Pancreas (tissue), 10 donors: ENCODE measurements around the gene SOX4. TPM values are rescaled to one million over a fixed set of nuclear protein-coding genes. Genes with fewer than 3 reads are reported as not detected.

Source experiments
- ATAC-seq, 4 donors: fragments of 200-7000 bp; cut with Tn5 transposase; one replicate each; pipeline versions ENCODE4 v1.8.0 to v1.9.1; 2020; ENCODE audit warnings: mild to moderate bottlenecking in 4 of 4, moderate library complexity in 4 of 4
- DNase-seq, 6 donors: peaks; one replicate each; pipeline ENCODE4 v3.0.0-alpha.2; 2020
- FAIRE-seq: peaks from 2 replicates; lab custom pipeline; 2012; peaks lifted over from hg19 to GRCh38; lab: Jason Lieb, UNC
- H3K27ac ChIP-seq, 4 donors: fragments of 200-600 bp; sonication (generic); 1 replicate in 3 of 4; 2 replicates in 1 of 4; pipeline versions ENCODE4 v1.5.0 to v1.8.0; 2020
- H3K27me3 ChIP-seq, 4 donors: fragments of 200-600 bp; one replicate each; pipeline ENCODE4 v1.8.0; 2021
- H3K36me3 ChIP-seq, 3 donors: fragments of 200-600 bp; sonication (generic) in 1 of 3; one replicate each; pipeline versions ENCODE4 v1.5.0 to v1.8.0; 2020 to 2021
- H3K4me1 ChIP-seq, 3 donors: fragments of 200-600 bp; one replicate each; pipeline ENCODE4 v1.8.0; 2021
- H3K4me3 ChIP-seq, 4 donors: fragments of 200-600 bp; sonication (generic) in 2 of 4; one replicate each; pipeline versions ENCODE4 v1.5.0 to v1.8.0; 2020 to 2021
- H3K9me3 ChIP-seq, 4 donors: fragments of 200-600 bp; one replicate each; pipeline ENCODE4 v1.8.0; 2021
- CTCF ChIP-seq, 4 donors: fragments of 200-600 bp; sonication (generic) in 3 of 4; IDR thresholded peaks; one replicate each; pipeline versions ENCODE4 v1.5.0 to v1.8.0; 2021; ENCODE audit warnings: antibody characterized with exemption in 4 of 4
- WGBS, 2 donors: extraction: QIAGEN DNeasy Blood & Tissue Kit; methylation state at CpG; one replicate each; pipeline ENCODE4 v1.1.7; 2013; 5-methylcytosine and 5-hydroxymethylcytosine counted together
- intact Hi-C, 3 donors: fragments of 100-400 bp; cut with DNase I; formaldehyde crosslinking; loops; one replicate each; pipeline versions ENCODE4 v1.11.1 to v1.14.2; 2022
- polyA plus RNA-seq, 2 donors: library from polyadenylated mRNA; stranded (reverse); fragments of 200-250 nt; gene quantifications; one replicate each; pipeline ENCODE4 v1.2.3, GENCODE V29; 2013
- total RNA-seq, 6 donors: library from RNA; stranded (reverse); fragmentation: NEBNext Ultra II Directional in 4 of 6; extraction: Animal tissue kit (Norgen Biotek cat#: 25700) in 4 of 6; gene quantifications; one replicate each; pipeline versions ENCODE4 v1.2.1 to v1.2.4, GENCODE V29; 2021 to 2023
- donor health status: healthy with polysubstance abuse.
- donor health status: DM: no; HTN: no; CAD: no; lungs with moderate emphysema.
- donor health status: DM: no; HTN: no; CAD: no.
- donor health status: control.
- donor health status: control.
- donor health status: Bipolar disorder and iron deficiency.
- donor health status: DM: yes; HTN: yes; CAD: no.
- donor health status: DM: no; HTN: no; CAD: no.
- donor health status: DM: no; HTN: no; CAD: no.
- donor health status: DM: yes; HTN: yes; CAD: no.

SOX4 gene
- total and polyA plus RNA-seq, 8 donors: 4.7 to 61.9 (median 10.9) TPM

- WGBS, 2 donors: 83 to 92% methylated on average over 9 of the region's 9 CpGs
- DNase-seq (no peak), ATAC-seq (no peak), FAIRE-seq (no peak)
- H3K27me3 ChIP-seq: no peaks in the 10 kb centered on the region
- no peak overlapping the region for H3K4me3 ChIP-seq
- H3K4me1 ChIP-seq: no peaks in the 10 kb centered on the region
- intact Hi-C loops: no loop called here
- no peak overlapping the region for H3K27ac ChIP-seq
- TF ChIP-seq CTCF (IDR thresholded peaks at IDR 0.05): no peak
- H3K9me3 ChIP-seq: no peaks in the 10 kb centered on the region
- H3K36me3 ChIP-seq: no peaks in the 10 kb centered on the region
Measured at GRCh38 chr6:21633511-21634109, 40.1 kb downstream of the SOX4 start.

GRCh38 chr6:21634582-21634981 lies 41.0 kb downstream of the SOX4 start:
- 34 to 45% methylated on average over 4 of the region's 4 CpGs for WGBS, 2 donors
- no peak overlapping the region for H3K4me3 ChIP-seq
- H3K27ac ChIP-seq: peak overlapping the region in 1 of 4 donors; percentile 3
- intact Hi-C loops: no loop called here
- H3K9me3 ChIP-seq: no peaks in the 10 kb centered on the region
- H3K27me3 ChIP-seq: no peaks in the 10 kb centered on the region
- peak in 3 of 4 donors; percentile 24 to 64 (median 63) for ATAC-seq
- no peaks in the 10 kb centered on the region for H3K4me1 ChIP-seq
- H3K36me3 ChIP-seq: no peaks in the 10 kb centered on the region
- no peak for TF ChIP-seq CTCF (IDR thresholded peaks at IDR 0.05)
- DNase-seq: no peak
- no peak for FAIRE-seq

- Histone ChIP-seq H3K9me3 (no peaks in the 10 kb centered on the region), H3K27me3 (no peaks in the 10 kb centered on the region), H3K36me3 (no peaks in the 10 kb centered on the region), H3K4me3 (no peak overlapping the region), H3K4me1 (no peaks in the 10 kb centered on the region), H3K27ac (no peak overlapping the region)
- DNase-seq (no peak), ATAC-seq (no peak), FAIRE-seq (no peak)
- intact Hi-C loops: no loop called here
- no peak for TF ChIP-seq CTCF (IDR thresholded peaks at IDR 0.05)
Measured at GRCh38 chr6:21636876-21637275, 43.3 kb downstream of the SOX4 start.

- no peak overlapping the region for H3K27ac ChIP-seq
- no peak overlapping the region for H3K4me3 ChIP-seq
- H3K27me3 ChIP-seq: no peaks in the 10 kb centered on the region
- H3K36me3 ChIP-seq: no peaks in the 10 kb centered on the region
- FAIRE-seq: no peak
- DNase-seq: no peak
- TF ChIP-seq CTCF (IDR thresholded peaks at IDR 0.05): no peak
- no peak for ATAC-seq
- WGBS, 2 donors: 53% methylated on average over 5 of the region's 5 CpGs
- intact Hi-C loops: no loop called here
- H3K9me3 ChIP-seq: no peaks in the 10 kb centered on the region
- H3K4me1 ChIP-seq: no peaks in the 10 kb centered on the region
Measured at GRCh38 chr6:21639316-21639715, 45.8 kb downstream of the SOX4 start.
